DMS53 treated with DMSO at 0.1 percent for 48 hours (cell line): ENCODE measurements around the gene GTF2I.
"Not testable (repeated sequence)": the region's sequence is repeated elsewhere in the genome, so short reads cannot be mapped to it uniquely, and the experiment has no call there.

Source experiments
- DNase-seq: peaks from one replicate; lab custom pipeline; 2025; ENCODE audit not compliant: unreplicated experiment; lab: John Stamatoyannopoulos, UW

The GTF2I gene

DNA sequence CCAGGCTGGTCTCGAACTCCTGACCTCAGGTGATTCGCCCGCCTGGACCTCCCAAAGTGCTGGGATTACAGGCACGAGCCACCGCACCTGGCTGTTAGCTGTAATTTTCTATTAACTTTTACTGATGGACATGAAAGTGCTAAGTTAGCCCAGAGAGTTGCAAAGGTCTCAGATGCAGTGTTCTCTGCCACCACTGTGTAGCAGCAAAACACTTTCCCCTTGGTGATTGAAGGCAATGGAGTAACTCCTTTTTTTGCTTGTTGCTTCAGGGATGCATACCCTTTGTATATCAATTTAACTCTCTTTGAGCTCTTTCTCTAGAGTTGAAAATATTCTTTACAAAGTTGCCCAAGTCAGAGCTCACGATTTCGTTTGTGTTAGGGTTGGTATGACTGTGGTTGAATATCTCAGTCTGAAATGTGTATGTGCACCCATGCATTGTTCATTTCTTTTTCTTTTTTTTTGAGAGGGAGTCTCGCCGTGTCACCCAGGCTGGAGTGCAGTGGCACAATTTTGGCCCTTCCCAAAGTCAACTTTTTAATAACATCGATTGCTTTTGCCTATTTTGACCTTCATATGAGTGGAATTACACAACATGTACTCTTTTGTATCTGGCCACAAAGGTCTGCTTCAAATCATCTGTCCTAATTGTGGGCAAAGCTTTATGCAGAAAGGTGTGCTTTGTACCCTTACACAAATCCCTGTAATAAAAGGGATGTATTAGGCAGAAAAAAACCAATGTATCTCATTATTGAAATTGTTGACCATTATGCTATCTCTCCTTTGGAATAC is 52.6 kb downstream of the GTF2I start:
- DNase-seq = no peak

DNA sequence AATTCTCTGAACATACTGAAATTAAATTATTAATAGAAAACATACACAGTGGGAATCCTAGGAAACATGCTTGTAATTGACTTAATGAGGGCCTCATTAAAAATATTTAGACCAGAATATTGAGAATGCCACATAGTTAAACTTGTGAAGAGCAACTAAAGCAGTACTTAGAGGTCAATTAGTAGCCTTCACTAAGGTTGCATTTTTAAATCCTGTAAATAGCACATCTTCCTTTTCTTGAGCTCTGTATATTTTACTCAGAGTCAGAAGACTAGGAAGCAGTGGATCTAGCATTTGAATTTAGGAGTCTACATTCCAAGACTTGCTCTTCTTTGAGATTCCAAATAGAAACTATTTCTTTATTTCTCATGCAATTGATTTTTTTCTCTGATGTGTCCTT is 56.0 kb downstream of the GTF2I start:
- DNase-seq = no peak

DNA sequence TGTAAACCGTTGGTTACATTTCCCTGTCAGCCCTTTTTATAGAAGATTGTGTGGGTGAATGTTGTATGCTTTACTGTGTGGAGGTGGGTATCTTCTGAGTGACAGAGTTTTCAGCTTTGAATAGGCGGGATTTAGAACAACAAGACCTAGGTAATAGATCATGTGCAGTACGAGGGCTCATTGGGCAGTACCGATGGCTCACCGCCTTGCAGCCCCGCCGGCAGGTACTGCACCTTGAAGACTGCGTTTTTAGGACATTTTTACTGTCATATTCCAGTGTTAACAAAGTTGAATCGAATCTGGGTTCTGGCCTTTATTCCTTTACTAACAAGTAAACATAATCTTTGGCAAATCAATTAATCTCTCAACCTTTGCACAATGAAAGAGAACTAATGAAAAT is 60.4 kb downstream of the GTF2I start:
- no peak for DNase-seq

DNA sequence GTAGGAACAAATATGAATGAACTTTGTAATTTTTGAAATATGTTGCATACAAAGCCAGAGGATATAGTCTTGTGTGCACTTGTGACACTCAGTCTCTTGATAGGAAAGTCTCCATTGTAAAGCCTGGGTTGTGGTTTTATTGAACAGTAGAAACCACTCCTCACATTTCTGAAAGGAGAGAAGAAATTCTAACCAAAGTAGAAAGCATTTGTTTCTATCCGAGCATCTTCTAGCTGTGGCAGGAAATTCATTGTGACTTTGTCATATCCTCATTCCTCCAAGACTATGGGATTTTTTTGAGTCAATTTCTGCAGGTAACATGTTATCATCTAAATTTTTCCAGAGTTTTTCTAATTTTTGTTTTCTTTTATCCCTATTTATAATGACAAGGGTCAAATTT is 60.8 kb downstream of the GTF2I start:
- DNase-seq = no peak

DNA sequence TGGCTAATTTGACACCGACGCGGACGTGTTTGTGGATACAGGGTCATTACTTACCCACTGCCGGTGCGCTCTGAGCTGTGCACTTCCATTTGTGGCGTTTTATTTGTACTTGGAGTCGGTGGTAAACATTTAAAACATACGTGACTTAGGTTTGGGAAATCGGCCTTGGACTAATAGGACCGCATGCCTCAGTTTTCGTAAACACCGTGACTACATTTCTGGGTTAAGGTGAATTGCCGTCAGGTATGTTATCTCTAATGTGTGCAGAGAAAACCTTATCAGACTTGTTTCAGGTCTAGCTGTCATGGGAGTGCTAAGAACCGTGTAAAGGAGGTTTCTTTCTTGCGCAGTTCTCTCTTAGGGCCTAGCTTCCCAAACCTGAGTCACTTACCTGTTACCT is 64.6 kb downstream of the GTF2I start:
- no peak for DNase-seq

DNA sequence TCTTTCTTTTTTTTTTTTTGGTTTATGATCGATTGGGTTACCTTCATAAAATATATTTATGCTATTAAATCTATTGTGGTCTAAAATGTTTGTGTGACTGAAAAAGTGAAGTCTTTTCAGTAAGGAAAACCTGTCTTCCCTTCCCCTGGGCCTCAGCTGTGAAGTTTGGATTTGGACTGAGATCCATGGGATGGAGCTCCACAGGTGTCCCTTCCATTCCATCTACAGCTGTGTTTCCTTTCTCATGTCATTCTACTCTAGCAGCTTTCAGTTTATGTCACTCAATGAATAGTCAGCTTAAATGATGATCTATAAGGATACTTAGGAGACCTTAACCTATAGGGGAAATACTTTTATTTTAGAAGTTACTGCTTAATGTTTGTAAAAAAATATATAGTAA is 68.3 kb downstream of the GTF2I start:
- DNase-seq = no peak

DNA sequence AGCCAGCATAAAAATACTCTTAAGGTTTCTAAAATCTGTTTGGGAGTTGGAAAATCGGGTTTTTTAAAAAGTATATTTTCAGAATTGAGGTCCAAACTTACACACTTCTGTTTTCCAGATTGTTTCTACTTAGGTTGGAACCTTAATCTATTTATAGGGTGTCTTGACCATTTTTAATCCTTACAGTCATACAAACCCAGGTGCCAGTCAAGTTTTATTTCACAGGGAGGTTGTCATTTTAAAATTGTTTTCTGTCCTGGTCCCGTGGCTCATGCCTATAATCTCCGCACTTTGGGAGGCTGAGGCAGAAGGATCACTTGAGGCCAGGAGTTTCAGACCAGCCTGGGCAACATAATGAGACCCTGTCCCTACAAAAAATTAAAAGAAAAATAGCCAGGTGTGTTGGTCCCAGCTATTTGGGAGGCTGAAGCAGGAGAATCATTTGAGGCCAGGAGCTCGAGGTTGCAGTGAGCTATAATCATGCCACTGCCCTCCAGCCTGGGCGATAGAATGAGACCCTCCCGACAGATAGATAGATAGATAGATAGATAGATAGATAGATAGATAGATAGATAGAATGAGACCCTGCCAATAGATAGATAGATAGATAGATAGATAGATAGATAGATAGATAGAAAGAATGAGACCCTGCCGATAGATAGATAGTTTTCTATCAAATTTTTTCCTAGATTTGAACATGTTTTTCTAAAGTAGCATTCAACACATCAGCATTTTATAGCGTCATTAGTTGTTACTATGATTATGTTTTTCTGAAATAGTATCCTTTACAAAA is 69.0 kb downstream of the GTF2I start:
- DNase-seq = no peak

DNA sequence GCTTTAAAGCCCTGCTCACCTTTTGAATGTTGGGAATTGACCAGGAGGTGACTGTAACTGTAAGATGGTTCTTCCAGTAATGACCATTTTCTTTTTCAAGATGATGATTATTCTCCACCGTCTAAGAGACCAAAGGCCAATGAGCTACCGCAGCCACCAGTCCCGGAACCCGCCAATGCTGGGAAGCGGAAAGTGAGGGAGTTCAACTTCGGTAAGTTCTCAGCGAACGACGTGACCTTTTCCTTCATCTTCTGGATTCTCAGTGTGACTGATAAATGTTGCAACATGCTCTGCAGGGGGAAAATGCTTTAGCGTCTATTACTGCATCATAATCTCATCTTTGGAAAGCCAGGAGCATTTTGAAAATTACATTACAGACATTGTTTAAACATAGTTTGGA is 71.2 kb downstream of the GTF2I start:
- not testable (repeated sequence) for DNase-seq

DNA sequence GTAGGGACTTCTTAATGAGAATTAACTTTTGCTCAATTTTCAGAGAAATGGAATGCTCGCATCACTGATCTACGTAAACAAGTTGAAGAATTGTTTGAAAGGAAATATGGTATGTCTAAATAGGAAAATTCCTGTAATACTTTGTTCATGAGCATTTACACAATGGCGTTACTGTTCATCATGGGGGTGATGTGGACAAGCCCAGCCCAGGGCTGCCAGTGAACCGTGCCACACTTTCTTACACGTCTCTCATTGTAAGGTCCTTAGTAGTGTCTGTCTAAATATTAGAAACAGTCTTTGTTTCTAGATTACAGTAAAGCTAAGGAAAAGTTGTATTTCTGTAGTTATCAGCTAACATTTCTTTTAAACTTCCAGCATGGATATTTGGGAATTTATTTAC is 72.7 kb downstream of the GTF2I start:
- DNase-seq = not testable (repeated sequence)

DNA sequence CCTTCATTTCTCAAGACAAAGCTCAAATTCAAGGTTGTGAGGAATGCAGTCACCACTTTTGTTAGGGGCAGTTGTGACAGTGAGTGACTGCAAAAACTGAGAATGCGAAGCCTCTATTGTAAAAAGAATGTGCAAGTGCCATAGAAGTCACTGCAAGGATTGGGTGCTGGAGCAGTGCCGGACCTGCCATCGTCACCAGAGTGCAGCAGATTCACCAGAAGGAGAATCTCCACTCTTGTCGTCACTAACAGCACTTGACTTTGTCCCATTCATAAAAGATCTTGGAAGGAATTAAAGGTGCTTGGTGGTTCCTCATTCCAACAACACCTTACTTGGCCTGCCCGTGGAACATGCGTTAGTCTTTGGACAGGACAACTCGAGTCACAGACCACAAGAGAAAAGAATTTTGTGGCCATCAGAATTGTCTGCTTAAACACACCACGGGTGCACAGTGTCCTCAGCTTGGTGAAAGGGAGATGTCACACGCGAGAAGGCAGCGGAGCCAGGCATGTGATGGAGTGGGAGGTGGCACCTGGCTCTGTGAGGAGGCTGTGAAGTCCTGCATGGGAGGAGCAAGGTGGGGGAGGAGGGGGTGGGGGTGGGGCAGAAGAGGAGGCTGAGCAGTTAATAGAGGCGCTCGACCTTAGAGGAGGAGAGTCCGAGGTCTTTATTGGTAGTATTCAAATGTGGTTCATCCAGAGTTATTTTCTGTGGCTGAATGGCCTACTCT is 82.6 kb downstream of the GTF2I start:
- not testable (repeated sequence) for DNase-seq

DNA sequence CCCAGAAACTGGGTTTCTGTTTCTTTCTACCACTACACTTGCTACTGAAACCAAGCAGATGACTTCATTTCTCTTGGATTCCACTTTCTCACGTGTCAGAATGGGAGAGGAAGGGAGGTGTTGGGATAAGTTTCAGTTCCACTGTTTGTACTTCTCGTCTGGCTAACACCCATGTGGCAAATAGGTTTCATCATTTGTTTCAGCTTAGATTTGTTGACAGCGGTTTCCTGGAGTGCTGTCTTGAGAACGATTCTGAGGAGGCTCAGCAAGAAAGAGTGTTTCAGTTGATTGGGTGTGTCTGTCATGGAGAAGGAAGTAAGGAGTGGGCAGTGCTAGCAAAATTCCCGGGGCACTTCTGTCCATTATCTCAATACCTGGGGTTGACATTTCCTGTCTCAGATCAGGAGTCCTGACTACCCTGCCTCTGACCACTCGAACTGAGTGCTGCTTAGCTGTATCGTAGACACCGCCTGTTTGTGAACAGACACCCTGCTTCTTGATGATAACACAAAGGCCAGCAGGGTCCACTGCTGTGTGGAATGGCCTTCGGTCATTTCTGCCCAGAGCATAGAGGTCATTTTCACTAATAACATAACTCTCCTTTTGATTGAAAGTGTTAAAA is 86.5 kb downstream of the GTF2I start:
- not testable (repeated sequence) for DNase-seq

DNA sequence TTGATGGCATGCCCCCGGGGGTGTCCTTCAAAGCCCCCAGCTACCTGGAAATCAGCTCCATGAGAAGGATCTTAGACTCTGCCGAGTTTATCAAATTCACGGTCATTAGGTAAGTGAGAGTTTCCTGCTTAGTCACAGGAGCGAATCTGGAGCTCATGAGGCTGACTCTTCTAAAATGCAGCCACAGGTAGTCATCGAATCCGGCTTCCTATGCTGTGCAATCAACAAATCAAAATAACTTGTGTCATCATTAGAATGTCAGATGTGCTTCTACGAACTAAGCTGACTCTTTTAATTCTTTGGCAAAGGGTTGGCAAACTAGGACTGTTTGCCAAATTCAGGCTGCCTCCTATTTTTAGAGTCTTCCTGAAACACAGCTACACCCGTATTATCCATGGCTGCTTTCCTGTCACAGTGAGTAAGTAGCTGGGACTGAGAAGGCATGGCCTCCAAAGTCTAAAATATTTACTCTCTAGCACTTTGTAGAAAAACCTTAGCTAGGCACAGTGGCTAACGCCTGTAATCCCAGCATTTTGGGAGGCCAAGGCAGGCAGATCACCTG is 96.5 kb downstream of the GTF2I start:
- not testable (repeated sequence) for DNase-seq

DNA sequence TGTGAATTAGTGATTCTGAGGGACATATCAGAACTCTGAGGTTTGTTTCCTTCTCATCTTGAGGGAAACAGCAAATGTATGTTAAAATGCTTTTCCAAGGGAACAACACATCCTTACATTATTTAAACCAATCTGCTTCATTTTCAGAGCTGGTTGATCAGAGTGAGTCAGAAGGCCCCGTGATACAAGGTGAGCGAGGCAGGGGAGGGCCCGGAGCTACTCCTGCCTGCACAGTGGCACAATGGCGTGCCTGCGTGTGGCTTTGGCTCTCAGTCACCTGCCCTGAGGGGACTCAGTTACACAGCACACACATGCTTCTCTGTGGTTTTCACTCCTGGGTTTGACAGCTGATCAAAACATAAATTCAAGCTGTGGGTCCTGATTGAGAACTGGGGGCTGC is 99.2 kb downstream of the GTF2I start:
- not testable (repeated sequence) for DNase-seq

DNA sequence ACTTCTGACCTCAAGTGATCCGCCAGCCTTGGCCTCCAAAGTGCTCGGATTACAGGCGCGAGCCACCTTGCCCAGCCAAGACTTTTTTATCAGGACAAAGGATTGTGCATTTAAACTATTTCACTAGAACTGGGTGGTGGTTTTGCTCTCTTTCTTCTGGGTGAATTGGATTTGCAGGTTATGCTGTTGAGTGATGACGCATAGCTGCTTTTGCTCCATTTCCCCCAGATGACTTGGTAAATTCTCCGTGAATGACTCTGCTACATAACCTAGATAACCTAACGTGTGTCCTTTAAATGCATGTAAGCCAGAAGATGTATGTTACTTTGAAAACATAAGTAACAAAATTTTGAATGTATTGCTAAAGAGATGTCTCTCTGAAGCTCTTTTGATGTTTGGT is 100.8 kb downstream of the GTF2I start:
- DNase-seq = not testable (repeated sequence)

DNA sequence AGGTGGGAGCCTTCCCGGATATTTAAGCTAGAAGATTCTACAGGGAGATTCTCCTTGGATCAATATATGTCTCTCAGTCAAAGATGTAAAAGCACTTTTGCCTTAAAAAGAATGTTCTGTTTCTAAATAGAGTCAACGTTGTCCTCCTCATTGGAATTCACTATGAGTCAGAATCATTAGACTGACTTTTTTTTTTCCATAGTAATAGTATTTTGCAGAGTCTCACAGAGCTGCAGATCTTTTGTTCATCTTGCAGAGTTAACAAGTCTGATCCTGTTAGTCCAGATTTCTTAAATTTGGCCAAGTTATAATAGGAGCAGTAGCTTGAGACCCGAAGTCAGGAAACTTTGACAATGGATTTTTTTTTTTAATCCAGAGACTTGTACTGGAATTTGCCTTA is 101.5 kb downstream of the GTF2I start:
- DNase-seq = not testable (repeated sequence)

DNA sequence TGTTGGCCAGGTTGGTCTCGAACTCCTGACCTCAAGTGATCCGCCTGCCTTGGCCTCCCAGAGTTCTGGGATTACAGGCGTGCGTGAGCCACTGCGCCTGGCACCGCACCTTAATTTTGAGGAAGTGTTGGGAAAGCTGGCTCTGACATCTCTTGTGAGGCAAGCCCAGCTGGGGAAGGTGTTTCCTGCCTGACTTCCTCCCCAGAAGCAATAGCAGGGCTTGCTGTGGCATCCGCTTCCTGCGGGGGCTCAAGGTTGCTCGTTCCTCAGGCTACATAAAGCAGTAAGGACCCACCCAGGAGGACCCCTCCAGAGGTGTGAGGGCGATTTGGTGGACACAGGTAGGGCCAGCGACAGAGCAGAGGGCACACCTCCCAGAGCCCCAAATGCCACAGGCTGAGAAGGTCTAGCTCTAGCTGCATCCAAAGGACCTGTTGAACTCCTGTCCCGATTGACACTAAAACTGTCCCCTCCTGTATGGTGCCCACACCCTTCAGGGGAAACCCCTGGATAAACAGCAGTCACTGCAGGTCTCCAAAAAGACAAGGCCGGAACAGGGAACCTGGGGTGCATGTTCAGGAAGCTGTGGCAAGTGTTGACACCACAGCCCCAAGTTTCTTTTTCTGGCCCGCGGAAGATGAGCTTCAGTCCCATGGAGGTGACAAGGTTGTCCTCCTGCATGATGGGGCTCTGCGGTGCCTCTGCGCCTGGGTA is 107.8 kb downstream of the GTF2I start:
- not testable (repeated sequence) for DNase-seq

DNA sequence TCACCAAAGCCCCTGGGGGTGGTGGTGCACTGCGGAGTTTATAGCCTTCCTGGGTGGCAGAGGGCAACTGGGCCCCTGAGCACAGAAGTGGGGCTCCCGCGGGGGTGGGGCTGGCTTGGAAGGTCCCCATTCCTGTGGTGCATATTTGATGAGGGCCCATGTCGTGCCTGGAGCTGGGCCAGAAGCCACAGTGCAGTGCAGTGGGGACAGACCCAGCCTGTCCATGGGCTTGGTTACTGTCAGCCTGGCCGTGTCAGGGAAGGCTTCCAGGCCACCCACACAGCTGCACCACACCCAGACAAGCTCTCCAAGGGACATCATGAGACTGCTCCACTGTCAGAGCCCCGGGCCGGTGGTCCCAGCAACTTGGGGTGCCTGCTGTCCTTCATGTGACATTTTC is 109.0 kb downstream of the GTF2I start:
- not testable (repeated sequence) for DNase-seq

DNA sequence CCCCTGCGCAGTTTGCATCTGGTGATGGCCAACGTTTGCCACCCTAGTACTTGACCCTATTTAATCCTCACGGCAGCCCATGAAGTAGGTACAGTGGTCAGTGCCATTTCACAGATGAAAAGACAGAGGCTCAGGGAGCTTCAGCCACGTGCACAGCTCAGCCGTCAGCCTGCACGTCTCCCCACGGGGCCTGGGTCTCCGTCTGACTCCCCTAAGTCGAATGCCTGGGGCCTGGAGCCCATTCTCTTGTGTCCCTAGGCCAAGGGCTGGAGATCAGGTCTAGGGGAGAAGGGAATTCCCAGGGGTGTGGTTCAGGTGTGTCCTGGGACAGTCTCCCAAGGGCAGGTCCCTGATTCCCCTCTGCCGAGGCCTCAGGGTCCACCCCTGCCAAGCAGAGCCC is 109.5 kb downstream of the GTF2I start:
- not testable (repeated sequence) for DNase-seq

DNA sequence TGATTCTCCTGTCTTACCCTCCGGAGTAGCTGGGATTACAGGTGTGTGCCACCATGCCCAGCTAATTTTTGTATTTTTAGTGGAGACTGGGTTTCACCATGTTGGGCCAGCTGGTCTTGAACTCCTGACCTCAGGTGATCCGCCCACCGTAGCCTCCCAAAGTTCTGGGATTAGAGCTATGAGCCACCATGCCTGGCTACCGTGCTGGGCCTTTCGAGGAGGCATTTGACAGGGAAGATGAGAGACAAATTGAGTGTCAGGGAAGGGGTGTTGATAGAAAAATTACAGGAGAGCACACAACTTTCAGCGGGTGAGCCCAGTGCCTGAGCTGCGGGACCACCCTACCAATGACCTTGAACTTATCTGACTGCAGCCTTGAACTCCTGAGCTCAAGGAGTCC is 112.5 kb downstream of the GTF2I start:
- DNase-seq = not testable (repeated sequence)

DNA sequence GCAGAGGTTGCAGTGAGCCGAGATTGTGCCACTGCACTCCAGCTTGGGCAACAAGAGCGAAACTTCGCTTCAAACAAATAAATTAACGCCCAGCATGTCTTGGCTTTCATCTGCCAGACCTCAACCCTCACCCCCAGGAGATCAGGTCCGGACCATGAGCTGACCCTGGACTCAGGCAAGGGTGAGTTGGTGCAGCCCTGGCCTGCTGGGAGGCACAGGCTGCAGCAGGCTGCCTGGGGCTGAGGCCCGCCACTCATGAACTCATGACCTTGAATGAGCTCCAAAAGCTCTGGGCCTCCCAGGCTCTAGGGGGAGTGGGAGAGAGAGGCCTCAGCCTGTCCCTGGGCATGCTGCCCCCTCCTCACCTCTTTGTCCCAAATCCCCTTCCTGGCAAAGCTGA is 114.6 kb downstream of the GTF2I start:
- DNase-seq = not testable (repeated sequence)
